ENCODE data around the gene OTX1. TPM values are rescaled to one million over a fixed set of nuclear protein-coding genes. Genes with fewer than 3 reads are reported as not detected.

OTX1 gene
- total RNA-seq, 2 experiments from 2014 or later: 1.0 to 2.9 TPM

- no TSS peak for BruUV-seq (replicated peaks)
- Histone ChIP-seq H3K9me2 (ENCODE audit: insufficient read depth, low read length) (no peaks in the 10 kb centered on the region), H3K27ac (ENCODE audit: low read depth, low read length, poor library complexity, severe bottlenecking) (no peak overlapping the region), H3K36me3 (ENCODE audit: insufficient read depth, low read length) (no peaks in the 10 kb centered on the region), H2AFZ (ENCODE audit: low read length) (no peak overlapping the region), H3K79me2 (ENCODE audit: insufficient read depth, low read depth, low read length) (no peaks in the 10 kb centered on the region), H3K4me1 (ENCODE audit: insufficient read depth, low read length, poor library complexity, severe bottlenecking) (no peaks in the 10 kb centered on the region), H4K20me1 (ENCODE audit: insufficient read depth, low read length) (no peaks in the 10 kb centered on the region), H3K9me3 (ENCODE audit: low read length) (no peaks in the 10 kb centered on the region), H3K4me2 (ENCODE audit: low read length) (no peak overlapping the region), H3K4me3 (ENCODE audit: low read depth, low read length, poor library complexity, severe bottlenecking) (no peak overlapping the region)
- CTCF ChIA-PET (ENCODE audit: unreplicated experiment): no interaction called here
- intact Hi-C loops (cut with micrococcal nuclease; ENCODE audit: unreplicated experiment): no loop called here
- no peak for DNase-seq (ENCODE audit: low spot score)
- TF ChIP-seq CTCF (conservative IDR thresholded peaks at IDR 0.05; ENCODE audit: low read length): no peak
- POLR2A ChIA-PET: no interaction called here
Observed at GRCh38 chr2:63055226-63056106, 4.8 kb downstream of the OTX1 start.

GRCh38 chr2:63056107-63057050 is 5.7 kb downstream of the OTX1 start:
- no peak overlapping the region for H3K27ac ChIP-seq (ENCODE audit: low read depth, low read length, poor library complexity, severe bottlenecking)
- H3K9me2 ChIP-seq (ENCODE audit: insufficient read depth, low read length): no peaks in the 10 kb centered on the region
- no peaks in the 10 kb centered on the region for H3K4me1 ChIP-seq (ENCODE audit: insufficient read depth, low read length, poor library complexity, severe bottlenecking)
- no peaks in the 10 kb centered on the region for H3K36me3 ChIP-seq (ENCODE audit: insufficient read depth, low read length)
- CTCF ChIA-PET (ENCODE audit: unreplicated experiment): no interaction called here
- no peaks in the 10 kb centered on the region for H4K20me1 ChIP-seq (ENCODE audit: insufficient read depth, low read length)
- TF ChIP-seq EZH2phosphoT487 (IDR thresholded peaks at IDR 0.05; ENCODE audit: borderline replicate concordance, low read depth, low read length): no peak
- no peak for TF ChIP-seq CTCF (conservative IDR thresholded peaks at IDR 0.05; ENCODE audit: low read length)
- no peaks in the 10 kb centered on the region for H3K79me2 ChIP-seq (ENCODE audit: insufficient read depth, low read depth, low read length)
- H2AFZ ChIP-seq (ENCODE audit: low read length): no peak overlapping the region
- H3K4me2 ChIP-seq (ENCODE audit: low read length): no peak overlapping the region
- POLR2A ChIA-PET: no interaction called here
- H3K4me3 ChIP-seq (ENCODE audit: low read depth, low read length, poor library complexity, severe bottlenecking): no peak overlapping the region
- no TSS peak for BruUV-seq (replicated peaks)
- H3K9me3 ChIP-seq (ENCODE audit: low read length): no peaks in the 10 kb centered on the region
- intact Hi-C loops (cut with micrococcal nuclease; ENCODE audit: unreplicated experiment): no loop called here
- DNase-seq (ENCODE audit: low spot score): no peak
